ENCODE results near the gene CFAP46.
"Not testable (repeated sequence)": the region's sequence is repeated elsewhere in the genome, so short reads cannot be mapped to it uniquely, and the experiment has no call there.

Gene CFAP46

GRCh38 chr10:132926777-132927650 is 15.4 kb downstream of the CFAP46 start:
- DNase-seq (ENCODE audit: low spot score): no peak

DNA sequence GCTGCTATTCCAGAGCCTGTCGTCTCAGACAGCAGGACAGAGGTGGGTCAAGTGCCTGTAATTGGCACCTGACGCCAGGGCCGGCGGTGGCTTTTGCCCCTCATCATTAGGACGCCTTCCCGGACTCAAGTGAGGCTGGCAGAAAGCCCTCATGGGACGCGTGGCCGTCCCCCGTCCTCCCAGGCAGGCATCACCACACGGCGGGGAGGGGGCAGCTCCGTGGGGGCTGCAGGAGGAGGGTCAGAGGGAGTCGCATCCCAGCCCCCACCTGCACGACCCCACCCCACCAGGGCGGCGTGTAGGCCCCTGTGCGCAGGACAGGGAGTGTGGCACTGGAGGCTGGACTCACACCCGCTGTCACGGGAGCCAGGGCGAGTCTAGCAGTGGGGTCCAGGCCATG is 16.3 kb downstream of the CFAP46 start:
- DNase-seq (ENCODE audit: low spot score): no peak

DNA sequence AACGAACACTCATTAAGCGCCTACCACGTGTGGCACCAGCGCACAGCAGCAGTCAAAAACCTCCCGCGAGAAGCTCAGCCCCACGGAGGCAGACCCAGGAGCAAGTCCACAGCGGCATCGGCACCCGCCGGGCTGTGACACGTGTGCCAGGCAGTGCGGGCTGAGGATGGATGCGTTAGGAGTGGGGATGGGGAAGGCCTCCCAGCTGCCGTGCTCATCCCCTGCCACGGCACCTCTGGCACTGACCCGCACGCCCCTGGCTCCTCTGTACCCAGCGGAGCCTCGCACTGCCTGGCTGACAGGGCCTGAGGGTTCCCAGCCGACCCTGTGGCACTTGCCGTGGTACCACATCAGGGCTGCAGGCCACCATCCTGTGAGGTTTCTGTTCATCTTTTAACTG is 16.8 kb downstream of the CFAP46 start:
- no peak for DNase-seq (ENCODE audit: low spot score)

GRCh38 chr10:132925071-132925561 is 17.3 kb downstream of the CFAP46 start:
- DNase-seq (ENCODE audit: low spot score): no peak

DNA sequence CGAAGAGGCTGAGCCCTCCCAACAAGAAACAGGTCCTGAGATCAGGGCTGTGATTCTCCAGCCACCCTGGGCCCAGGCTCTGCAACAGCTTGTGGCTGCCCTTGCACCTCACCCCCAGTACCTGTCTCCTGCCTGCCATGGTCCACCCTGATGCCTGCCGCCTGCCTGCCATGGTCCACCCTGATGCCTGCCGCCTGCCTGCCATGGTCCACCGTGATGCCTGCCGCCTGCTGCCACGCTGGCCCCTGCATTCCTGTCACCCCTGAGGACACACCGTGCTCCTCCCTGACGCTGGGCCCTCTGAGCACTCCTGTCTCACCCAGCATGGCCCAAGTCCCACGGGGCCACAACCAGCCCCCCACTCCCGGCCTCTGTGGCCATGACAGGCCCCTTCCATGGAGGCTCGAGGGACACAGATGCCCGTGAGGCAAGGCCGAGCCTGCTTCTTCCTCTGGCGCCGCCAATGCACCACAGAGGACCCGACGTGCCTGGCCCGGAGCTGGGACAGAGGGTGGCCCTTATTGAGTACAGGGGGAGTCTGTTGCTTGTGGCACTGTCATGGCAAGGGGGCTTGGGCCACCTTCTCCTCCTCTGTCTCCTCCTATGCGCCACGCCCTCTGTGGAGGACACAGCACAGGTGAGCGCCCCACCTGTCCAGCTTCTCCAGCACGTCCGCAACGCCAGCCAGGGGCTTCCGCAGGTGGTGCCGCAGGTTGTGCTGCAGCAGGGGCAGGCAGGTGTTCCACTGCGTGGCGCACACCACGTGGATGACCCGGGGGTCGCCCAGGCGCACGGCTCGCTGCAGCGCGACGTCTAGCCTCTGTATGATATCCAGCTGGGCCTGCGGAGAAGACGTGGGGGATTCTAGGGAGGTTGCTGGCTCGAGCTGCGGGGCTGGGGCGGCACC is 18.1 kb downstream of the CFAP46 start:
- DNase-seq (ENCODE audit: low spot score): no peak

DNA sequence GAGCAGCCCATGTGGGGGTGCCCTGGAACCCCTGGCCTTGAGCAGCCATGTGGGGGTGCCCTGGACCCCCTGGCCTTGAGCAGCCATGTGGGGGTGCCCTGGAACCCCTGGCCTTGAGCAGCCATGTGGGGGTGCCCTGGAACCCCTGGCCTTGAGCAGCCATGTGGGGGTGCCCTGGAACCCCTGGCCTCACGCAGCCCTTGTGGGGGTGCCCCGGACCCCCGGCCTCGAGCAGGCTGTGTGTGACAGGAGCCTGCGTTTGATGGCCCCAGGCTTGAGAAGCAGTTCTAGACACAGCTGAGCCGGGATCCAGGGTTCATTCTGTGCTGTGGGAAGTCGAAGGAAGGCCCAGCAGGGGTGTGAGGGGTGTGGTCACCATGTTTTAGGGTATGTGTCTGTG is 19.0 kb downstream of the CFAP46 start:
- DNase-seq (ENCODE audit: low spot score): not testable (repeated sequence)

DNA sequence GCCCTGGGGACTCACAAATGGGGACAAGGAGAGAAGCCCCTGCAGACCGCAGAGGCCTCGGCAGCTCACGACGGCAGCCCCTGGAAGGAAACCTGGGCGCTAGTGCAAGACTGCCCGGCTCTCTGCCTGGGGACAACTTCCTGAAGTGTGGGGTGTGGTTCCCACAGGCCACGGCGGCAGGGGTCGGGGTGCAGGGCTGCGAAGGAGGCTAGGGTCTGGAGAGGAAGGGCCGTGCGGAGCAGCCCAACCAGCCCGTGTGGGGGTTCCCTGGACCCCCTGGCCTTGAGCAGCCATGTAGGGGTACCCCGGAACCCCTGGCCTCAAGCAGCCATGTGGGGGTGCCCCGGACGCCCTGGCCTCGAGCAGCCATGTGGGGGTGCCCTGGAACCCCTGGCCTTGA is 19.5 kb downstream of the CFAP46 start:
- DNase-seq (ENCODE audit: low spot score): no peak

- DNase-seq (ENCODE audit: low spot score): no peak
Observed at GRCh38 chr10:132921818-132922807, 20.3 kb downstream of the CFAP46 start.

DNA sequence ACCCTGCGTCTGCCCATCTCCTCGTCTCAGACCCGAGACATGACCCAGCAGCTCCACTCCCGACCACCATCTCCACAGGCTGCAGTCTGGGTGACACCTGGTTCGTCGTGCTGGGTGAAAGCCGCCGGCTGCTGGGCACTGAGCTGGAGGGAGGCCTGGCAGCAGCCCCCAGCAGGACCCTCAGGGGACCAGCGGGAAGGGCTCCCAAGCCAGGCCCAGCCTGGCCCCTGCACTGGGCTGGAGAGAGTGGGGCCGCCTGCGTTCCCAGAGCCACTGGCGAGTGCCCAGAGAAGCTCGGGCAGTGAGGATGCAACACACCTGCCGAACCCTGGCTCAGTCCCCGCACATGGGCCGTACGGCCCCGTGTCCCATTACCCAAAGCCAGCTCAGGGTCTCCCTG is 21.3 kb downstream of the CFAP46 start:
- DNase-seq (ENCODE audit: low spot score): no peak

DNA sequence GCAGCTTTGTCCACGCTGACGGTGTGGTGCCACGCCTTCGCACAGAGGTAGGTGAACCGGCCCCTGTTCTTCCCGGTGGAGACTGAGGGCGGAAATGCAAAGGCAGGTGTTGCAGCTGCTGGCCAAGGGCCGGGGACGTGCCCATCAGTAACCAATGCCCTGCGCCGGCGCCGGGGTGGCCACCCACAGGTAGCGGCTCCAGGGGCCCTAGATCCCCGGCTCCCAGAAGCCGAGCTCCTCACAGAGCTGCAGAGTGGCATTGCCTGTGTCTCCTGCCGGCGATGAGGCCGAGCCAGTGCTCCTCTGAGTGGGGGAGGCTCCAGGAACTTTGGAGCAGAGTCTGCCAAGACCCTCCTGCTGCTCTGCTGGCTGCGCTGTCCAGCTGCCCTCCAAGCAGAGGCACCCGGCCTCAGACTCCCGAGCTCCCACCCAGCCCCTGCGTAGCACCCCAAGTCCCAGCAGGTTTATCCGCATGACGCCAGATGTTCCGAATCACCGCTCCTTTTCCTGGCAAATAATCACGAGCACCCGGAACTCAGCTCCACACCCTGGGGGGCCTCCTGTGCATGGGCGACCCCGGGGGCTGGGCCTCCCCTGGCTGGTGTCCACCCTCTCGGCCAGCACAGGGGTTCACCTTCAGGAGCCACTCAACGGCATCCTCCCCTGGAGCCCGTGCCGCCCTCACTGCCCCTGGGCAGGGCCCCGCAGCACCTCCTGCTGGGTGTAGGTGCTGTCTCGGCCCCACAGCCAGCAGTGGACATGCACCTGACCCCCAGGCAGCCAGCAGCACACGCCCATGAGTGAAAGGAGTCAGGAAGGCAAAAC is 22.1 kb downstream of the CFAP46 start:
- no peak for DNase-seq (ENCODE audit: low spot score)

GRCh38 chr10:132919374-132920100 is 22.8 kb downstream of the CFAP46 start:
- DNase-seq (ENCODE audit: low spot score): no peak

DNA sequence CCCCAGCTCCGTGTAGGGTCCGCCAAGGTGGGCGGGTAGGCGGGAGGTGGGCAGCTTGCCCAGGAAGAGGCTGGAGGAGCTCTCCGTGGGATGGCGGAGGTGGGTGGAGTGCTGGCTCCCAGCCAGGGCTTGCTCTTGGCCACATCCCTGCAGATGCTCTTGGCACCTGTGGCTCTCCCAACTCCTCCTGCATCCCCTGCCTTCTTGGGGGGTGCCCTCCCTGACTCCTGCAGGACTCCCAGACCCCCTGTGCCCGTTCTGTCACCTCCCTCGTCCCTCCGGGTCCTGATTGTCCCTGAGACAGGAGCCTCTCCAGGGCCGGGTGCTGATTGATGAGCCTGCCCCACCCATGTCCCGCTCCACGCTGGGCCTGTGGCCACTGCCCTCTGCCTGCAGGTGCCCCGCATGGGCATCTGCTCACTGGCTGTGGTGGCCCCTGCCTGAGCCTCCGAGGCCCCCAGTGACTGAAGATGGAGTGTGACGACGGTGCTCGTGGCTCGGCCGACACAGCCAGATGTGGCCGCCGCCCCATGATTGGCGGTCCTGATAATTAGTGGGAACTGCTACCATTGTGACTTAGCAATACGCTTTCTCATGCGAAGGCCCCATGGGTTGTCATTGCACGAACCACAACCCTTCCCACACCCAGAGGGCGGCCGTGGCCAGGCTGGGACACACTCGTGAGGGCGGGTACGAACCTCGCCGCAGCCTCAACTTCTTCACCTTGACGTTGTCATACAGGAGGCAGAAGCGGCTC is 23.6 kb downstream of the CFAP46 start:
- no peak for DNase-seq (ENCODE audit: low spot score)

GRCh38 chr10:132918264-132918616 is 24.1 kb downstream of the CFAP46 start:
- DNase-seq (ENCODE audit: low spot score): no peak

DNA sequence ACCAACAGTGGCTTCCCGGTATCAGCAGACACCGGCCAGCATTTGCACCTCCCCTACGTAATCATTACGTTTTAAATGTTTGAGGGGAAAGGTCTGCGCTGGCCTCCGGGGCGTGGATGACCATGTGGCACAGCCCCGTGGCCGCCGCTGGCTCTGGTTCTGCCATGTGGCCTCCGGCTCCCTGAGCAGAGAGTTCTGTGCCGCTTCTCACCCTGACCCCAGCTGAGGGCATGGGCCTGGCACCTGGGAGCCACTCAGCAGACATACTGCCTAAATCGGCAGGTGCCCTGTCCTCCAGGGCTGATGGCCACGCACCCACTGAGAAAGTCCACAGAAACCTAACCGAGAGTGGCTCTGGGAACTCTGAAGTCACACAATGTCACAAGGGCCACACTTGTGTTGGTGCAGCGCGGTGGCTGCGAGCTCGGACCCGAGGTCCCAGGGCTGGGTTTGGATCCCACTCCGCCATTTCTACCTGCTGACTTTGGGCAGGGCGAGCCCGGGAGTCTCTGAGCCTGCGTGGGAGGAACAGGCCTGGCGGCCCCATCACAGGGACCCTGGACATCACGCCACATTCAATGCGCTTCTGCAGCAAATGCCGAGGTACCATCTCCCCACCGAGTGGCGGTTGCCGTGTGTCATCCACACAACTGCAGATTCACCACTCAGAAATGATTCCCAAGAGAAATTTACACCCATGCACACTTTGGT is 25.3 kb downstream of the CFAP46 start:
- no peak for DNase-seq (ENCODE audit: low spot score)

GRCh38 chr10:132916421-132916841 is 25.9 kb downstream of the CFAP46 start:
- no peak for DNase-seq (ENCODE audit: low spot score)

DNA sequence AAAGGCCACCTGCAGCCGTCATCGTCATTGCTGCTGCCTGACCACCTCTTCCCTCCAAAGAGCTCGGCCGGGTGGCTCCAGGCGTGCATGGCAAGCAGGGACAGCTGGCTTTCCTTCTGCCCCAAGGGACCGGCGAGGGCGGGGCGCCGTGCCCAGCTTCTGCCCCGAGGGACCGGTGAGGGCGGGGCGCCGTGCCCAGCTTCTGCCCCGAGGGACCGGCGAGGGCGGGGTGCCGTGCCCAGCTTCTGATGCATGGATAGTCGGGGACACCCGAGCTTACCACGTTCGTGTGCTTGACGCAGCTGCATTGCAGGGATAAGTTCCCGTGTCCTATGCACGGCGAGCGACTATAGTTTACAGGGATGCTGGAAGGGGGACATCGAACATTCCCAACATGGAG is 27.0 kb downstream of the CFAP46 start:
- DNase-seq (ENCODE audit: low spot score): no peak

DNA sequence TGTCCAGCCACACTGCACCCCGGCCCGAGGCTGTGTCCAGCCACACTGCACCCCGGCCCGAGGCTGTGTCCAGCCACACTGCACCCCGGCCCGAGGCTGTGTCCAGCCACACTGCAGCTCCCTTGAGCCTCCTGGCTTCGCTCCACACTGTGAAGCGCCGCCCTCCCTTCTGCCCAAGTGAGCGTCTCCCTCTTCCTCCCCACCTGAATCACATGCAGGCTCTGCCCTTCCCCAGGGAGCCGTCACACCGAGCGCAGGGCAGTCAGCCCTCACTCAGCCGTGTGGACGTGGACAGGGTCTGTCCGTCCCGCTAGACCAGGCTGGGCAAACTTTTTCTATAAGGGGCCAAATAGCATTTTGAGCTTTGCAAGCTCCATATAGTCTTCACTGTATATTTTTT is 27.6 kb downstream of the CFAP46 start:
- DNase-seq (ENCODE audit: low spot score): no peak

GRCh38 chr10:132913559-132914115 is 28.7 kb downstream of the CFAP46 start:
- no peak for DNase-seq (ENCODE audit: low spot score)
